Effector memory CD4-positive, alpha-beta T cell (primary cell): ENCODE results near the gene MYO10.
"Not testable (repeated sequence)": the region's sequence is repeated elsewhere in the genome, so short reads cannot be mapped to it uniquely, and the experiment has no call there.

Source experiments
- DNase-seq, 3 donors: peaks; one replicate each; pipeline ENCODE4 v3.0.0-alpha.2; 2020
- H3K27ac ChIP-seq: 2 replicates; pipeline ENCODE4 v1.7.0; 2013; ENCODE audit warnings: mild to moderate bottlenecking, low read length, moderate library complexity; ENCODE audit not compliant: insufficient read depth, poor library complexity, severe bottlenecking
- H3K27me3 ChIP-seq: replicated peaks from 2 replicates; pipeline ENCODE4 v1.7.0; 2013; ENCODE audit warnings: mild to moderate bottlenecking, low read length; ENCODE audit not compliant: insufficient read depth, control insufficient read depth, poor library complexity, severe bottlenecking
- H3K36me3 ChIP-seq: 2 replicates; pipeline ENCODE4 v1.7.0; 2013; ENCODE audit warnings: mild to moderate bottlenecking, low read length, moderate library complexity; ENCODE audit not compliant: control insufficient read depth, insufficient read depth
- H3K4me1 ChIP-seq: 2 replicates; pipeline ENCODE4 v1.7.0; 2013; ENCODE audit warnings: low read length, mild to moderate bottlenecking; ENCODE audit not compliant: control insufficient read depth, insufficient read depth, poor library complexity, severe bottlenecking
- H3K4me3 ChIP-seq: 2 replicates; pipeline ENCODE4 v1.7.0; 2013; ENCODE audit warnings: low read length, low read depth, mild to moderate bottlenecking; ENCODE audit not compliant: insufficient read depth, poor library complexity, severe bottlenecking
- H3K9me3 ChIP-seq: 2 replicates; pipeline ENCODE4 v1.7.0; 2013; ENCODE audit warnings: mild to moderate bottlenecking, low read length, moderate library complexity; ENCODE audit not compliant: control insufficient read depth
- total RNA-seq, 3 donors: gene quantifications; one replicate each; lab custom pipeline; 2026; lab: John Stamatoyannopoulos, UW

The MYO10 gene
- 0 to 0.09 (median 0) reads per million in 3 donors for total RNA-seq

GRCh38 chr5:16936150-16936988 is at the start of gene MYO10:
Gene MYO10, minus strand, starts transcription at chr5:16936288. Its CDS starts 480 bp downstream, at chr5:16935808.
- peaks cover 8% of the 10 kb centered on the region for H3K4me1 ChIP-seq
- peaks cover 22% of the 10 kb centered on the region for H3K27me3 ChIP-seq
- no peaks in the 10 kb centered on the region for H3K9me3 ChIP-seq
- no peak within 1 kb of the TSS for H3K27ac ChIP-seq
- DNase-seq: peak in 2 of 3 donors; percentile 3 to 8
- peak within 1 kb of the TSS; percentile 50 for H3K4me3 ChIP-seq
- no peaks in the 10 kb centered on the region for H3K36me3 ChIP-seq

GRCh38 chr5:16985304-16985703 is 49.2 kb upstream of the MYO10 start:
- not testable (repeated sequence) for DNase-seq, H3K4me3 ChIP-seq, H3K36me3 ChIP-seq, H3K4me1 ChIP-seq, H3K9me3 ChIP-seq, H3K27ac ChIP-seq, H3K27me3 ChIP-seq

GRCh38 chr5:16983972-16984371 is 47.9 kb upstream of the MYO10 start:
- DNase-seq: no peak
- no peak overlapping the region for H3K4me3 ChIP-seq
- H3K27me3 ChIP-seq: no peaks in the 10 kb centered on the region
- no peak overlapping the region for H3K27ac ChIP-seq
- H3K36me3 ChIP-seq: no peaks in the 10 kb centered on the region
- H3K9me3 ChIP-seq: no peaks in the 10 kb centered on the region
- no peaks in the 10 kb centered on the region for H3K4me1 ChIP-seq

- no peak overlapping the region for H3K4me3 ChIP-seq
- no peaks in the 10 kb centered on the region for H3K27me3 ChIP-seq
- H3K36me3 ChIP-seq: no peaks in the 10 kb centered on the region
- no peaks in the 10 kb centered on the region for H3K9me3 ChIP-seq
- no peak overlapping the region for H3K27ac ChIP-seq
- H3K4me1 ChIP-seq: no peaks in the 10 kb centered on the region
- DNase-seq: no peak
Measured at GRCh38 chr5:16983022-16983639, 47.0 kb upstream of the MYO10 start.

GRCh38 chr5:16981700-16982099 is 45.6 kb upstream of the MYO10 start:
- H3K4me1 ChIP-seq: no peaks in the 10 kb centered on the region
- H3K4me3 ChIP-seq: no peak overlapping the region
- no peaks in the 10 kb centered on the region for H3K27me3 ChIP-seq
- DNase-seq: no peak
- no peaks in the 10 kb centered on the region for H3K36me3 ChIP-seq
- H3K9me3 ChIP-seq: no peaks in the 10 kb centered on the region
- no peak overlapping the region for H3K27ac ChIP-seq

- Histone ChIP-seq H3K4me1 (no peaks in the 10 kb centered on the region), H3K9me3 (no peaks in the 10 kb centered on the region), H3K27ac (no peak overlapping the region), H3K36me3 (no peaks in the 10 kb centered on the region), H3K4me3 (no peak overlapping the region), H3K27me3 (no peaks in the 10 kb centered on the region)
- no peak for DNase-seq
Measured at GRCh38 chr5:16980983-16981382, 44.9 kb upstream of the MYO10 start.

- no peak overlapping the region for H3K4me3 ChIP-seq
- H3K27me3 ChIP-seq: no peaks in the 10 kb centered on the region
- no peak for DNase-seq
- no peak overlapping the region for H3K27ac ChIP-seq
- H3K36me3 ChIP-seq: no peaks in the 10 kb centered on the region
- H3K4me1 ChIP-seq: no peaks in the 10 kb centered on the region
- H3K9me3 ChIP-seq: no peaks in the 10 kb centered on the region
Measured at GRCh38 chr5:16978296-16978695, 42.2 kb upstream of the MYO10 start.

GRCh38 chr5:16976625-16977008 is 40.5 kb upstream of the MYO10 start:
- H3K27me3 ChIP-seq: no peaks in the 10 kb centered on the region
- H3K36me3 ChIP-seq: no peaks in the 10 kb centered on the region
- no peak overlapping the region for H3K27ac ChIP-seq
- no peaks in the 10 kb centered on the region for H3K4me1 ChIP-seq
- H3K4me3 ChIP-seq: no peak overlapping the region
- H3K9me3 ChIP-seq: no peaks in the 10 kb centered on the region
- DNase-seq: no peak

GRCh38 chr5:16975950-16976624 is 40.0 kb upstream of the MYO10 start:
- no peaks in the 10 kb centered on the region for H3K36me3 ChIP-seq
- no peaks in the 10 kb centered on the region for H3K9me3 ChIP-seq
- DNase-seq: no peak
- H3K4me1 ChIP-seq: no peaks in the 10 kb centered on the region
- no peak overlapping the region for H3K4me3 ChIP-seq
- H3K27ac ChIP-seq: no peak overlapping the region
- H3K27me3 ChIP-seq: no peaks in the 10 kb centered on the region

GRCh38 chr5:16974981-16975380 is 38.9 kb upstream of the MYO10 start:
- H3K9me3 ChIP-seq: no peaks in the 10 kb centered on the region
- H3K27me3 ChIP-seq: no peaks in the 10 kb centered on the region
- no peak overlapping the region for H3K27ac ChIP-seq
- no peaks in the 10 kb centered on the region for H3K4me1 ChIP-seq
- DNase-seq: no peak
- H3K4me3 ChIP-seq: no peak overlapping the region
- H3K36me3 ChIP-seq: no peaks in the 10 kb centered on the region
